Measurements from ENCODE around the gene TBX21.

DNA sequence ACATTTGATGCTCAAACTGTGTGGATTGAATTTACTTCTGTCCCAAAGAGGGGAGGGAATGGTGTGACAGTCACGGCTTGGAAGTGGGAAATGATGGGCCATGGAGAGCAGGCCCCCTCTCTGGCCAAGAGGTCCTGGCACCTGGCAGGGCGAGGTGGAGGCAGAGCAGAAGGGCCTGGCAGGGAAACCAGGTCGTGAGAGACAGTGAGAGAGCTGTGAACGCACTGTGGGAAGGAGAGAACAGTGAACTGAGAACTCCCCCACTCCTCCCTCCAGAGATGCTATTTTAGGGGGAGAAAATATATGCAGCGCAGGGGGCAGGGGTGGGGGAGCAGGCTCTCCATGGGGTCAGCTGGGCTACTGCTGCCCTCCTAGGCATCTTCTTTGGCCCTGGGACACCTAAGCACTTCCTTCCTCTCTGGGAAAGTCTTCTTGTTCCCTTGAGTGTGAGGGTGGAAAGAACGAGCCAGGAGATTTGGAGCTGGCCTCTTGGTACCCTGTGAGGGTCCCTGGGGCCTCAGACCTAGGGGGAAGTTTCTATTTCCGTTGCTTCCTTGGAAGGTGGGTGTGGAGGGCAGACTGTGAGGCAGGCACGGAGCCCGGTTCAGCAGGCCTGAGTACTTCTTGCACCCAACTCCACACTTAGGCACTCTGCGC is 17.2 kb upstream of the TBX21 start:
- no peak for TF ChIP-seq CTCF (IDR thresholded peaks at IDR 0.05; ENCODE audit: poor library complexity, severe bottlenecking)
- TF ChIP-seq POLR2AphosphoS5 (IDR thresholded peaks at IDR 0.05) = no peak
- TF ChIP-seq, protein P1, sequence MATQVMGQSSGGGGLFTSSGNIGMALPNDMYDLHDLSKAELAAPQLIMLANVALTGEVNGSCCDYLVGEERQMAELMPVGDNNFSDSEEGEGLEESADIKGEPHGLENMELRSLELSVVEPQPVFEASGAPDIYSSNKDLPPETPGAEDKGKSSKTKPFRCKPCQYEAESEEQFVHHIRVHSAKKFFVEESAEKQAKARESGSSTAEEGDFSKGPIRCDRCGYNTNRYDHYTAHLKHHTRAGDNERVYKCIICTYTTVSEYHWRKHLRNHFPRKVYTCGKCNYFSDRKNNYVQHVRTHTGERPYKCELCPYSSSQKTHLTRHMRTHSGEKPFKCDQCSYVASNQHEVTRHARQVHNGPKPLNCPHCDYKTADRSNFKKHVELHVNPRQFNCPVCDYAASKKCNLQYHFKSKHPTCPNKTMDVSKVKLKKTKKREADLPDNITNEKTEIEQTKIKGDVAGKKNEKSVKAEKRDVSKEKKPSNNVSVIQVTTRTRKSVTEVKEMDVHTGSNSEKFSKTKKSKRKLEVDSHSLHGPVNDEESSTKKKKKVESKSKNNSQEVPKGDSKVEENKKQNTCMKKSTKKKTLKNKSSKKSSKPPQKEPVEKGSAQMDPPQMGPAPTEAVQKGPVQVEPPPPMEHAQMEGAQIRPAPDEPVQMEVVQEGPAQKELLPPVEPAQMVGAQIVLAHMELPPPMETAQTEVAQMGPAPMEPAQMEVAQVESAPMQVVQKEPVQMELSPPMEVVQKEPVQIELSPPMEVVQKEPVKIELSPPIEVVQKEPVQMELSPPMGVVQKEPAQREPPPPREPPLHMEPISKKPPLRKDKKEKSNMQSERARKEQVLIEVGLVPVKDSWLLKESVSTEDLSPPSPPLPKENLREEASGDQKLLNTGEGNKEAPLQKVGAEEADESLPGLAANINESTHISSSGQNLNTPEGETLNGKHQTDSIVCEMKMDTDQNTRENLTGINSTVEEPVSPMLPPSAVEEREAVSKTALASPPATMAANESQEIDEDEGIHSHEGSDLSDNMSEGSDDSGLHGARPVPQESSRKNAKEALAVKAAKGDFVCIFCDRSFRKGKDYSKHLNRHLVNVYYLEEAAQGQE (IDR thresholded peaks at IDR 0.05; ENCODE audit: borderline replicate concordance) = no peak
- no peak for TF ChIP-seq TAF1 (IDR thresholded peaks at IDR 0.05; ENCODE audit: low read depth)
- no peak for TF ChIP-seq EZH2 (IDR thresholded peaks at IDR 0.05; ENCODE audit: borderline replicate concordance, insufficient read depth, low read length, poor library complexity, severe bottlenecking)
- no peak for TF ChIP-seq RAD21 (conservative IDR thresholded peaks at IDR 0.05)
- no peak for TF ChIP-seq EP300 (conservative IDR thresholded peaks at IDR 0.05; ENCODE audit: poor library complexity, severe bottlenecking)
